Stomach (tissue), 9 donors: ENCODE measurements around the gene URAD. TPM values are rescaled to one million over a fixed set of nuclear protein-coding genes. Genes with fewer than 3 reads are reported as not detected.

ENCODE experiments used
- DNase-seq, 2 donors: peaks; one replicate each; pipeline versions ENCODE4 v3.0.0 to v3.0.0-alpha.2; 2013 to 2019
- H3K27ac ChIP-seq, 5 donors: fragments of 200-600 bp in 4 of 5; sonication (generic) in 4 of 5; one replicate each; pipeline ENCODE4 v1.5.1; 2013 to 2019; ENCODE audit warnings: mild to moderate bottlenecking in 1 of 5, moderate library complexity in 1 of 5
- H3K27me3 ChIP-seq, 3 donors: fragments of 200-600 bp; sonication (generic); one replicate each; pipeline ENCODE4 v1.5.1; 2017 to 2019; ENCODE audit warnings: mixed run types in 1 of 3
- H3K36me3 ChIP-seq, 4 donors: fragments of 200-600 bp; sonication (generic); 1 replicate in 3 of 4; 2 replicates in 1 of 4; pipeline ENCODE4 v1.5.1; 2016 to 2019
- H3K4me1 ChIP-seq, 4 donors: fragments of 200-600 bp; sonication (generic); one replicate each; pipeline ENCODE4 v1.5.1; 2016 to 2019
- H3K4me3 ChIP-seq, 4 donors: fragments of 200-600 bp; sonication (generic) in 3 of 4; one replicate each; pipeline ENCODE4 v1.5.1; 2016 to 2019; ENCODE audit warnings: mild to moderate bottlenecking in 1 of 4
- H3K9me3 ChIP-seq, 4 donors: fragments of 200-600 bp; sonication (generic); one replicate each; pipeline ENCODE4 v1.5.1; 2016 to 2019
- CTCF ChIP-seq, 7 experiments: fragments of 450-650 bp in 4 of 7; fragments of 200-600 bp in 3 of 7; sonication (generic) in 3 of 7; IDR thresholded peaks; one replicate each; pipeline ENCODE4 v1.5.1; 2016 to 2019; ENCODE audit warnings: antibody characterized with exemption in 7 of 7, control low read depth in 2 of 7, mild to moderate bottlenecking in 1 of 7
- EP300 ChIP-seq: sonication (generic); formaldehyde crosslinking; IDR thresholded peaks from one replicate; pipeline ENCODE4 v1.6.1; 2017; ENCODE audit warnings: antibody characterized with exemption
- POLR2A ChIP-seq, 4 donors: fragments of 450-650 bp; IDR thresholded peaks; one replicate each; pipeline ENCODE4 v1.6.1; 2016; ENCODE audit warnings: antibody characterized with exemption in 4 of 4, control low read depth in 2 of 4, mild to moderate bottlenecking in 1 of 4, moderate library complexity in 1 of 4
- POLR2AphosphoS5 ChIP-seq, 3 donors: sonication (generic); formaldehyde crosslinking; IDR thresholded peaks; one replicate each; pipeline ENCODE4 v1.6.1; 2016; ENCODE audit warnings: antibody characterized with exemption in 3 of 3
- WGBS, 5 donors: extraction: QIAGEN DNeasy Blood & Tissue Kit in 3 of 5; methylation state at CpG; one replicate each; pipeline versions ENCODE4 v1.1.5 to v1.1.7; 2013 to 2018; 5-methylcytosine and 5-hydroxymethylcytosine counted together
- intact Hi-C: fragments of 100-400 bp; cut with DNase I; formaldehyde crosslinking; loops from one replicate; pipeline ENCODE4 v1.15.1; 2023; ENCODE audit warnings: low total_unique reads
- polyA plus RNA-seq, 3 donors: library from polyadenylated mRNA; stranded (reverse); fragments of 200-250 nt; gene quantifications; one replicate each; pipeline ENCODE4 v1.2.3, GENCODE V29; 2013
- small RNA-seq, 4 donors: library from RNA; depleted of rRNA; stranded (forward); fragments of <200 nt; gene quantifications; one replicate each; pipeline ENCODE3, GENCODE V24; 2016
- total RNA-seq, 5 donors: library from RNA; depleted of rRNA; stranded (reverse); fragments of >200 nt; gene quantifications; one replicate each; pipeline versions ENCODE4 v1.1.0 to v1.2.3, GENCODE V29; 2014 to 2016
- donor health status: healthy with polysubstance abuse.
- donor health status: Bipolar disorder and iron deficiency.
- donor health status: healthy.

Gene URAD
- total and polyA plus RNA-seq, 8 donors: 0.13 to 165 (median 1.1) TPM; not detected in 5

GRCh38 chr13:27929868-27930267, 58.6 kb downstream of the URAD start:
- no peak for DNase-seq
- Histone ChIP-seq H3K9me3 (no peaks in the 10 kb centered on the region), H3K4me3 (no peak overlapping the region), H3K27me3 (peaks cover 13 to 92% (median 58%) of the 10 kb centered on the region in 3 donors), H3K36me3 (no peaks in the 10 kb centered on the region), H3K27ac (no peak overlapping the region), H3K4me1 (peaks cover 0 to 30% (median 18%) of the 10 kb centered on the region in 4 donors)
- TF ChIP-seq CTCF (IDR thresholded peaks at IDR 0.05) (no peak), POLR2AphosphoS5 (IDR thresholded peaks at IDR 0.05) (no peak), EP300 (no peak), POLR2A (IDR thresholded peaks at IDR 0.05) (no peak)
- intact Hi-C loops: no loop called here

- Histone ChIP-seq H3K36me3 (no peaks in the 10 kb centered on the region), H3K4me1 (peaks cover 0 to 37% (median 22%) of the 10 kb centered on the region in 4 donors), H3K27ac (no peak overlapping the region), H3K9me3 (no peaks in the 10 kb centered on the region), H3K4me3 (no peak overlapping the region), H3K27me3 (peaks cover 20 to 100% (median 66%) of the 10 kb centered on the region in 3 donors)
- DNase-seq: no peak
- no peak for TF ChIP-seq POLR2A (IDR thresholded peaks at IDR 0.05)
- WGBS, 5 donors: 8 to 40% (median 16%) methylated on average over 35 to 48 of the region's 48 CpGs
- intact Hi-C loops: no loop called here
Measured at GRCh38 chr13:27928805-27929753, 59.4 kb downstream of the URAD start.

GRCh38 chr13:27928353-27928804, 60.1 kb downstream of the URAD start:
- TF ChIP-seq POLR2AphosphoS5 (IDR thresholded peaks at IDR 0.05) (no peak), POLR2A (IDR thresholded peaks at IDR 0.05) (no peak), CTCF (IDR thresholded peaks at IDR 0.05) (no peak), EP300 (no peak)
- Histone ChIP-seq H3K27ac (no peak overlapping the region), H3K4me3 (no peak overlapping the region), H3K27me3 (peaks cover 23 to 100% (median 73%) of the 10 kb centered on the region in 3 donors), H3K36me3 (no peaks in the 10 kb centered on the region), H3K9me3 (no peaks in the 10 kb centered on the region), H3K4me1 (peaks cover 0 to 42% (median 23%) of the 10 kb centered on the region in 4 donors)
- intact Hi-C loops: no loop called here
- DNase-seq: no peak
- WGBS, 5 donors: 11 to 46% (median 16%) methylated on average over 10 to 26 of the region's 26 CpGs

Small RNA genes lying within 50 kb of the gene (small RNA-seq; reads per million reads assigned to genes)
- gene ATP5F1EP2 (0 reads per million in 4 donors), gene RN7SL272P (0 reads per million in 4 donors)

Other genes starting within 250 kb of the URAD start
- gene GSX1, start 196.2 kb downstream of the URAD start, total RNA-seq: not detected
- gene GSX1, start 196.2 kb downstream of the URAD start, polyA plus RNA-seq: not detected
- under 1 TPM in 2 of 5 donors, not detected in 3; 0.29 to 0.92 TPM for gene PDX1, start 68.7 kb downstream of the URAD start, total RNA-seq
- gene PDX1, start 68.7 kb downstream of the URAD start, polyA plus RNA-seq: 1 to 10 TPM in 2 of 3 donors, under 1 TPM in 1; 0.13 to 1.8 (median 1.2) TPM
- 100 to 1,000 TPM in 1 of 5 donors, 1 to 10 TPM in 1, not detected in 3; 2.4 to 106 TPM for gene CDX2, start 19.4 kb downstream of the URAD start, total RNA-seq
- gene CDX2, start 19.4 kb downstream of the URAD start, polyA plus RNA-seq: under 1 TPM in 2 of 3 donors, not detected in 1; 0.03 to 0.12 TPM
- 1 to 10 TPM in 3 of 5 donors, not detected in 2; 1.2 to 3.5 (median 1.6) TPM for gene FLT3, start 111.9 kb upstream of the URAD start, total RNA-seq
- under 1 TPM in 2 of 3 donors, not detected in 1; 0.18 to 0.46 TPM for gene FLT3, start 111.9 kb upstream of the URAD start, polyA plus RNA-seq
- 10 to 100 TPM; 20.9 to 68.1 (median 36.8) TPM for gene PAN3, start 149.9 kb upstream of the URAD start, total RNA-seq
- gene PAN3, start 149.9 kb upstream of the URAD start, polyA plus RNA-seq: 10 to 100 TPM in 1 of 3 donors, 1 to 10 TPM in 2; 3.9 to 11.7 (median 5.8) TPM